NCI-H146 treated with DMSO at 0.1 percent for 48 hours (cell line): Measurements from ENCODE around the gene GALNT2.

Source experiments
- DNase-seq: peaks from one replicate; lab custom pipeline; 2025; ENCODE audit not compliant: unreplicated experiment; lab: John Stamatoyannopoulos, UW

Gene GALNT2

GRCh38 chr1:230204842-230205241 lies 137.8 kb downstream of the GALNT2 start:
- DNase-seq, result no peak

GRCh38 chr1:230205719-230206198 lies 138.7 kb downstream of the GALNT2 start:
- no peak for DNase-seq

GRCh38 chr1:230206207-230206606 lies 139.2 kb downstream of the GALNT2 start:
- DNase-seq, result no peak

- no peak for DNase-seq
These were observed 139.9 kb downstream of the GALNT2 start for GRCh38 chr1:230206976-230207375.

GRCh38 chr1:230207598-230207997 lies 140.6 kb downstream of the GALNT2 start:
- no peak for DNase-seq

- DNase-seq, result no peak
These were observed 141.7 kb downstream of the GALNT2 start for GRCh38 chr1:230208619-230209261.

GRCh38 chr1:230210326-230210980 lies 143.4 kb downstream of the GALNT2 start:
- no peak for DNase-seq

GRCh38 chr1:230210981-230211336 lies 143.9 kb downstream of the GALNT2 start:
- DNase-seq, result no peak

- no peak for DNase-seq
These were observed 144.6 kb downstream of the GALNT2 start for GRCh38 chr1:230211436-230212145.

GRCh38 chr1:230212405-230212936 lies 145.4 kb downstream of the GALNT2 start:
- DNase-seq, result no peak

GRCh38 chr1:230215031-230215430 lies 148.0 kb downstream of the GALNT2 start:
- no peak for DNase-seq

GRCh38 chr1:230215529-230215928 lies 148.5 kb downstream of the GALNT2 start:
- DNase-seq, result no peak

- DNase-seq, result no peak
These were observed 149.9 kb downstream of the GALNT2 start for GRCh38 chr1:230216896-230217295.

- DNase-seq, result no peak
These were observed 151.6 kb downstream of the GALNT2 start for GRCh38 chr1:230218667-230219066.

GRCh38 chr1:230219174-230220067 lies 152.4 kb downstream of the GALNT2 start:
- DNase-seq, result no peak

- peak; percentile 7 for DNase-seq
These were observed 153.4 kb downstream of the GALNT2 start for GRCh38 chr1:230220478-230220877.

- DNase-seq, result no peak
These were observed 153.9 kb downstream of the GALNT2 start for GRCh38 chr1:230220907-230221306.

- DNase-seq, result no peak
These were observed 155.6 kb downstream of the GALNT2 start for GRCh38 chr1:230222678-230223077.

GRCh38 chr1:230224101-230224960 lies 157.3 kb downstream of the GALNT2 start:
- DNase-seq, result no peak
